Stomach (tissue), 9 donors: ENCODE data around the gene SAP25. TPM values are rescaled to one million over a fixed set of nuclear protein-coding genes. Genes with fewer than 3 reads are reported as not detected.

Experiments
- DNase-seq, 2 donors: peaks; one replicate each; pipeline versions ENCODE4 v3.0.0 to v3.0.0-alpha.2; 2013 to 2019
- H3K27ac ChIP-seq, 5 donors: fragments of 200-600 bp in 4 of 5; sonication (generic) in 4 of 5; one replicate each; pipeline ENCODE4 v1.5.1; 2013 to 2019; ENCODE audit warnings: mild to moderate bottlenecking in 1 of 5, moderate library complexity in 1 of 5
- H3K27me3 ChIP-seq, 3 donors: fragments of 200-600 bp; sonication (generic); one replicate each; pipeline ENCODE4 v1.5.1; 2017 to 2019; ENCODE audit warnings: mixed run types in 1 of 3
- H3K36me3 ChIP-seq, 4 donors: fragments of 200-600 bp; sonication (generic); 1 replicate in 3 of 4; 2 replicates in 1 of 4; pipeline ENCODE4 v1.5.1; 2016 to 2019
- H3K4me1 ChIP-seq, 4 donors: fragments of 200-600 bp; sonication (generic); one replicate each; pipeline ENCODE4 v1.5.1; 2016 to 2019
- H3K4me3 ChIP-seq, 4 donors: fragments of 200-600 bp; sonication (generic) in 3 of 4; one replicate each; pipeline ENCODE4 v1.5.1; 2016 to 2019; ENCODE audit warnings: mild to moderate bottlenecking in 1 of 4
- H3K9me3 ChIP-seq, 4 donors: fragments of 200-600 bp; sonication (generic); one replicate each; pipeline ENCODE4 v1.5.1; 2016 to 2019
- EP300 ChIP-seq: sonication (generic); formaldehyde crosslinking; IDR thresholded peaks from one replicate; pipeline ENCODE4 v1.6.1; 2017; ENCODE audit warnings: antibody characterized with exemption
- POLR2A ChIP-seq, 4 donors: fragments of 450-650 bp; IDR thresholded peaks; one replicate each; pipeline ENCODE4 v1.6.1; 2016; ENCODE audit warnings: antibody characterized with exemption in 4 of 4, control low read depth in 2 of 4, mild to moderate bottlenecking in 1 of 4, moderate library complexity in 1 of 4
- POLR2AphosphoS5 ChIP-seq, 3 donors: sonication (generic); formaldehyde crosslinking; IDR thresholded peaks; one replicate each; pipeline ENCODE4 v1.6.1; 2016; ENCODE audit warnings: antibody characterized with exemption in 3 of 3
- WGBS, 5 donors: extraction: QIAGEN DNeasy Blood & Tissue Kit in 3 of 5; methylation state at CpG; one replicate each; pipeline versions ENCODE4 v1.1.5 to v1.1.7; 2013 to 2018; 5-methylcytosine and 5-hydroxymethylcytosine counted together
- intact Hi-C: fragments of 100-400 bp; cut with DNase I; formaldehyde crosslinking; loops from one replicate; pipeline ENCODE4 v1.15.1; 2023; ENCODE audit warnings: low total_unique reads
- polyA plus RNA-seq, 3 donors: library from polyadenylated mRNA; stranded (reverse); fragments of 200-250 nt; gene quantifications; one replicate each; pipeline ENCODE4 v1.2.3, GENCODE V29; 2013
- total RNA-seq, 5 donors: library from RNA; depleted of rRNA; stranded (reverse); fragments of >200 nt; gene quantifications; one replicate each; pipeline versions ENCODE4 v1.1.0 to v1.2.3, GENCODE V29; 2014 to 2016
- TF ChIP-seq, protein P1 (sequence below), 7 experiments: fragments of 450-650 bp in 4 of 7; fragments of 200-600 bp in 3 of 7; sonication (generic) in 3 of 7; IDR thresholded peaks; one replicate each; pipeline ENCODE4 v1.5.1; 2016 to 2019; ENCODE audit warnings: antibody characterized with exemption in 7 of 7, control low read depth in 2 of 7, mild to moderate bottlenecking in 1 of 7
- donor health status: healthy with polysubstance abuse.
- donor health status: Bipolar disorder and iron deficiency.
- donor health status: healthy.

SAP25 gene
- total and polyA plus RNA-seq, 8 donors = 0.92 to 4.7 (median 1.8) TPM; not detected in 3

DNA sequence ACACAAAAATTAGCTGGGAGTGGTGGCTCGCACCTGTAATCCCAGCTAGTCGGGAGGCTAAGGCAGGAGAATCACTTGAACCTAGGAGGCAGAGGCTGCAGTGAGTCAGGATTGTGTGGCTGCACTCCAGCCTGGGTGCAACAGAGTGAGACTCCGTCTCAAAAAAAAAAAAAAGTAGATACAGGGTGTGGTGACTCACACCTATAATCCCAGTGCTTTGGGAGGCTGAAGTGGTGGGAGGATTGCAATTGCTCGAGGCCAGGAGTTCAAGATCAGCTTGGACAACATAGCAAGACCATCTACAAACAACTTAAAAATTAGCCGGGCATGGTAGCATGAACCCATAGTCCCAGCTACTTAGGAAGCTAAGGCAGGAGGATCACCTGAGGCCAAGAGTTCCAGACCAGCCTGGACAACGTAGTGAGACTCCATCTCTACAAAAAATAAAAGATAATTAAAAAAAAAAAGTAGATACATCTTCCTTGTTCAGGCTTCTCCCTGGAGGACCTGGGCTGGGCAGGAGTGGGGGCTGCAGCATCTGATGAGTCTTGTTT lies 40.7 kb upstream of the SAP25 start:
- H3K27ac ChIP-seq = no peak overlapping the region
- 80 to 90% (median 84%) methylated on average over 6 of the region's 6 CpGs for WGBS, 5 donors
- intact Hi-C loops = no loop called here

GRCh38 chr7:100613412-100614175 lies 39.9 kb upstream of the SAP25 start:
- Histone ChIP-seq H3K27me3 (no peaks in the 10 kb centered on the region), H3K4me1 (peaks cover 9 to 22% (median 20%) of the 10 kb centered on the region in 4 donors), H3K36me3 (peaks cover 0 to 22% (median 14%) of the 10 kb centered on the region in 4 donors), H3K27ac (peak overlapping the region in 2 of 5 donors; percentile 88 to 98), H3K9me3 (no peaks in the 10 kb centered on the region), H3K4me3 (peak overlapping the region; percentile 70 to 89 (median 86))
- intact Hi-C loops = no loop called here
- WGBS, 5 donors = 85 to 96% (median 88%) methylated on average over 7 to 13 of the region's 13 CpGs
- DNase-seq = no peak
- TF ChIP-seq POLR2A (IDR thresholded peaks at IDR 0.05) = no peak

More for the DNA sequence above, 40.7 kb upstream of the SAP25 start:
- peaks cover 9 to 22% (median 20%) of the 10 kb centered on the region in 4 donors for H3K4me1 ChIP-seq
- H3K36me3 ChIP-seq = peaks cover 0 to 22% (median 14%) of the 10 kb centered on the region in 4 donors
- no peak for TF ChIP-seq EP300
- TF ChIP-seq POLR2A (IDR thresholded peaks at IDR 0.05) = no peak
- TF ChIP-seq, protein P1, sequence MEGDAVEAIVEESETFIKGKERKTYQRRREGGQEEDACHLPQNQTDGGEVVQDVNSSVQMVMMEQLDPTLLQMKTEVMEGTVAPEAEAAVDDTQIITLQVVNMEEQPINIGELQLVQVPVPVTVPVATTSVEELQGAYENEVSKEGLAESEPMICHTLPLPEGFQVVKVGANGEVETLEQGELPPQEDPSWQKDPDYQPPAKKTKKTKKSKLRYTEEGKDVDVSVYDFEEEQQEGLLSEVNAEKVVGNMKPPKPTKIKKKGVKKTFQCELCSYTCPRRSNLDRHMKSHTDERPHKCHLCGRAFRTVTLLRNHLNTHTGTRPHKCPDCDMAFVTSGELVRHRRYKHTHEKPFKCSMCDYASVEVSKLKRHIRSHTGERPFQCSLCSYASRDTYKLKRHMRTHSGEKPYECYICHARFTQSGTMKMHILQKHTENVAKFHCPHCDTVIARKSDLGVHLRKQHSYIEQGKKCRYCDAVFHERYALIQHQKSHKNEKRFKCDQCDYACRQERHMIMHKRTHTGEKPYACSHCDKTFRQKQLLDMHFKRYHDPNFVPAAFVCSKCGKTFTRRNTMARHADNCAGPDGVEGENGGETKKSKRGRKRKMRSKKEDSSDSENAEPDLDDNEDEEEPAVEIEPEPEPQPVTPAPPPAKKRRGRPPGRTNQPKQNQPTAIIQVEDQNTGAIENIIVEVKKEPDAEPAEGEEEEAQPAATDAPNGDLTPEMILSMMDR (IDR thresholded peaks at IDR 0.05) = no peak
- no peak overlapping the region for H3K4me3 ChIP-seq
- DNase-seq = no peak
- H3K9me3 ChIP-seq = no peaks in the 10 kb centered on the region
- no peaks in the 10 kb centered on the region for H3K27me3 ChIP-seq

DNA sequence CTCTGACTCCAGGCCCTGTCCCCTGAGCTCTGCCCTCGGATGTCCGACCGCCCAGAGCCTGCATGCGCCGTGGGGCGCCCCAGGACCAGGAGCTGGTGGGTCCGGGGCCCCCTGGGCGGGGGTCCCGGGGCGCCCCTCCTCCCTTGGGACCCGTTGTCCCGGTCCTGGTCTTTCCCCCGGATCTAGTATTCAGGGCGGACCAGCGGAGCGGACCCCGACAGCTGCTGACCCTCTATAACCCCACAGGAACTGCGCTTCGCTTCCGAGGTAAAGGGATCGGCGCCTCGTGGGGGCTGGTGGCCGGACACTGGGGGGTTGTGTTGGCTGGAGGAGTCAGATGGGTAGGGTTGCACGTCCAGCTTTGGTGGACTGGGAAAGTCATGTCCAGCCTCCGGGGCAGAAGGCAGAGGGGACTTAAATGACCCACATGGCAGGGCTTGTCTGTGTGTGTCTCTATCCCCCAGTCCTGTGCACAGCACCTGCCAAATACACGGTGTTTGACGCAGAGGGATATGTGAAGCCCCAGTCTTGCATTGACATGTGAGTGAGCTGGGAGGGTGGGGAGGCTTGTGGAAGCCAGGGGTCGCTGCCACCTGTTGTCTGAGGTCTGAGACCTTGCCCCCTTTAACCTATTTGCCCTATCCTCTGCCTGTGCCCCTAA lies 39.2 kb upstream of the SAP25 start:
- TF ChIP-seq EP300 (no peak), POLR2A (IDR thresholded peaks at IDR 0.05) (no peak), POLR2AphosphoS5 (IDR thresholded peaks at IDR 0.05) (no peak)
- TF ChIP-seq, protein P1 (IDR thresholded peaks at IDR 0.05) = no peak
- H3K27me3 ChIP-seq = no peaks in the 10 kb centered on the region
- peak overlapping the region; percentile 70 to 89 (median 86) for H3K4me3 ChIP-seq
- no peaks in the 10 kb centered on the region for H3K9me3 ChIP-seq
- 1 to 6% (median 3%) methylated on average over 11 to 29 of the region's 29 CpGs for WGBS, 5 donors
- H3K36me3 ChIP-seq = peaks cover 0 to 22% (median 14%) of the 10 kb centered on the region in 4 donors
- DNase-seq = peak in 1 of 2 donors; percentile 57
- H3K27ac ChIP-seq = peak overlapping the region; percentile 53 to 98 (median 95)
- peaks cover 9 to 22% (median 20%) of the 10 kb centered on the region in 4 donors for H3K4me1 ChIP-seq
- intact Hi-C loops = no loop called here

DNA sequence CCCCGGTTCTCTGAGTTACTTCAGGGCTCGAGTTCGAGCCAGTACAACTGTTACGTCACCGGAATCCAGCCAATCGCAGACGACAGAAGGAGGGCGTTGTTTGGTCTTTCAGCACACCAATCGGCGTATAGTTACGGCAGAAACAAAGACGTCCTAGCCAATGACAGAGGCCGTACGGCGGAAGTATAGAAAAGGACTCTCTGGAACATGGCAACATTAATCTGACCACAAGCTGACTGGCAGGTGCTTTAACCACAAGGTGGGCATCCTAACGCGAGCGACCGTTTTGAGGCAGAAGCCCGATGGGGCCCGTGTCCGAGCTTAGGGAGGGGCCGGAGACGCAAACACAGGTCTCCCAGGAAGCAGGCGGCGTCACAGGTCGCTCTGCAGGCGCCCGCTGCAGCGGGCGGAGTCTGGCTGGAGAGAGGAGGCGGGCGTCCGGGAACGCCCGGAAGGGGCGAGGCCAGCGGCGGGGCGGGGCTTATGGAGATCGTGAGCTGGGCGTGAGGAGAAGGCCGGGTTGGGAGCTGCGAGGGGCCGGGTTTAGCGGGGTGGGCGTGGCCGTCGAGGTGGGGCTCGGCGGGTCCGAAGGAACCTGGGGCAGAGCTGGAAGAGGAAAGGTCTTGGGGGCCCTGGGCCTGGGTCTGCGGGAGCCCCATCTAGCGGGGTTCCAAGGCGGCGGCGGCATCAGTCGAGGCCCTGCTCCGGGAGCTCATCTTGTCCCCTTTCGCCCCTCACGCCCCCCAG lies 38.5 kb upstream of the SAP25 start, which contains the start of gene MOSPD3:
TSS of gene MOSPD3 (plus strand) at position 558 of the 747 bp plus-strand sequence. CDS start 252 bp downstream, outside the sequence.
- Histone ChIP-seq H3K27me3 (no peaks in the 10 kb centered on the region), H3K4me3 (peak within 1 kb of the TSS; percentile 70 to 89 (median 86)), H3K9me3 (no peaks in the 10 kb centered on the region), H3K27ac (peak within 1 kb of the TSS; percentile 88 to 98 (median 96)), H3K36me3 (peaks cover 0 to 22% (median 14%) of the 10 kb centered on the region in 4 donors), H3K4me1 (peaks cover 9 to 22% (median 20%) of the 10 kb centered on the region in 4 donors)
- TF ChIP-seq EP300 (peak; percentile 19), POLR2A (IDR thresholded peaks at IDR 0.05) (peak in 2 of 4 donors; percentile 8 to 23), POLR2AphosphoS5 (IDR thresholded peaks at IDR 0.05) (peak; percentile 56 to 86 (median 82))
- TF ChIP-seq, protein P1 (IDR thresholded peaks at IDR 0.05) = peak in 1 of 7 experiments; percentile 21
- WGBS, 5 donors = 0 to 1% (median 0%) methylated on average over 24 to 61 of the region's 61 CpGs
- intact Hi-C loops = no loop called here
- peak; percentile 99 to 100 for DNase-seq
